Osteocyte (in vitro differentiated cells): ENCODE data around the gene TBCC. TPM values are rescaled to one million over a fixed set of nuclear protein-coding genes. Genes with fewer than 3 reads are reported as not detected.

ENCODE experiments used
- DNase-seq: peaks from one replicate; pipeline ENCODE4 v3.0.0; 2021; ENCODE audit warnings: mixed read lengths; ENCODE audit not compliant: unreplicated experiment; ENCODE audit errors: extremely low spot score
- H3K27ac Mint-ChIP-seq: one replicate; pipeline ENCODE4 v1.8.0; 2021; ENCODE audit warnings: mild to moderate bottlenecking, mixed read lengths; ENCODE audit not compliant: unreplicated experiment
- H3K27me3 Mint-ChIP-seq: one replicate; pipeline ENCODE4 v1.8.0; 2021; ENCODE audit warnings: mixed read lengths; ENCODE audit not compliant: unreplicated experiment
- H3K36me3 Mint-ChIP-seq: one replicate; pipeline ENCODE4 v1.8.0; 2021; ENCODE audit warnings: mixed read lengths; ENCODE audit not compliant: unreplicated experiment
- H3K4me1 Mint-ChIP-seq: one replicate; pipeline ENCODE4 v1.8.0; 2021; ENCODE audit warnings: mixed read lengths; ENCODE audit not compliant: unreplicated experiment
- H3K4me3 Mint-ChIP-seq: one replicate; pipeline ENCODE4 v1.8.0; 2021; ENCODE audit warnings: mild to moderate bottlenecking, moderate library complexity, mixed read lengths; ENCODE audit not compliant: unreplicated experiment
- H3K9me3 Mint-ChIP-seq: one replicate; pipeline ENCODE4 v1.8.0; 2021; ENCODE audit warnings: mixed read lengths; ENCODE audit not compliant: unreplicated experiment
- CTCF ChIP-seq: fragments of 200-600 bp; sonication (generic); IDR thresholded peaks from 2 replicates; pipeline ENCODE4 v1.5.0; 2021; ENCODE audit warnings: antibody characterized with exemption, mild to moderate bottlenecking, moderate library complexity
- long read RNA-seq: library from polyadenylated mRNA; unstranded; transcript quantifications from one replicate; pipeline ENCODE4 v2.0.0, GENCODE V29; 2021
- total RNA-seq: library from RNA; stranded (reverse); gene quantifications from 2 replicates; pipeline ENCODE4 v1.2.1, GENCODE V29; 2021

TBCC gene
- 23.4 and 23.8 TPM in 2 replicates for total RNA-seq
- long read RNA-seq, transcript TBCC-201 (1 exons, 1,616 nt) = major isoform, 273 of 273 reads
- long read RNA-seq, partial matches to known transcripts = 0 of 273 reads
- long read RNA-seq, other reads (novel, unspliced or antisense) = 0 of 273 reads

GRCh38 chr6:42745640-42746462 is at the start of gene TBCC:
Gene TBCC, minus strand, starts transcription at chr6:42746103. Its CDS starts 30 bp downstream, at chr6:42746073.
- H3K27ac Mint-ChIP-seq = peak within 1 kb of the TSS; percentile 98
- no peaks in the 10 kb centered on the region for H3K9me3 Mint-ChIP-seq
- peak; percentile 97 for DNase-seq
- peaks cover 3% of the 10 kb centered on the region for H3K36me3 Mint-ChIP-seq
- peaks cover 32% of the 10 kb centered on the region for H3K4me1 Mint-ChIP-seq
- TF ChIP-seq CTCF = no peak
- H3K27me3 Mint-ChIP-seq = no peaks in the 10 kb centered on the region
- peak within 1 kb of the TSS; percentile 100 for H3K4me3 Mint-ChIP-seq

GRCh38 chr6:42795651-42796050 is 49.7 kb upstream of the TBCC start:
- Mint-ChIP-seq H3K4me1 (peaks cover 19% of the 10 kb centered on the region), H3K27ac (no peak overlapping the region), H3K27me3 (no peaks in the 10 kb centered on the region), H3K4me3 (no peak overlapping the region), H3K36me3 (no peaks in the 10 kb centered on the region), H3K9me3 (no peaks in the 10 kb centered on the region)
- DNase-seq = no peak
- no peak for TF ChIP-seq CTCF

GRCh38 chr6:42791706-42792320 is 45.9 kb upstream of the TBCC start:
- Mint-ChIP-seq H3K27me3 (no peaks in the 10 kb centered on the region), H3K4me1 (peaks cover 22% of the 10 kb centered on the region), H3K4me3 (no peak overlapping the region), H3K27ac (no peak overlapping the region), H3K9me3 (no peaks in the 10 kb centered on the region), H3K36me3 (peaks cover 2% of the 10 kb centered on the region)
- TF ChIP-seq CTCF = no peak
- DNase-seq = no peak

GRCh38 chr6:42790549-42791181 is 44.8 kb upstream of the TBCC start:
- H3K27ac Mint-ChIP-seq = peak overlapping the region; percentile 8
- no peak overlapping the region for H3K4me3 Mint-ChIP-seq

More at GRCh38 chr6:42790549-42791181, 44.8 kb upstream of the TBCC start:
- no peaks in the 10 kb centered on the region for H3K9me3 Mint-ChIP-seq
- no peak for TF ChIP-seq CTCF
- no peak for DNase-seq
- peaks cover 22% of the 10 kb centered on the region for H3K4me1 Mint-ChIP-seq
- no peaks in the 10 kb centered on the region for H3K27me3 Mint-ChIP-seq
- peaks cover 2% of the 10 kb centered on the region for H3K36me3 Mint-ChIP-seq
